Uterus (tissue), 2 donors: Measurements from ENCODE around the gene DOK6.

ENCODE experiments used
- CTCF ChIP-seq, 4 experiments: fragments of 200-600 bp in 2 of 4; fragments of 450-650 bp in 2 of 4; sonication (generic) in 2 of 4; IDR thresholded peaks; one replicate each; pipeline ENCODE4 v1.5.1; 2016 to 2019; ENCODE audit warnings: antibody characterized with exemption in 4 of 4, mild to moderate bottlenecking in 2 of 4, moderate library complexity in 1 of 4
- POLR2A ChIP-seq, 2 donors: fragments of 450-650 bp; IDR thresholded peaks; one replicate each; pipeline ENCODE4 v1.6.1; 2016; ENCODE audit warnings: antibody characterized with exemption in 2 of 2, mild to moderate bottlenecking in 1 of 2, moderate library complexity in 1 of 2

GRCh38 chr18:69686861-69687260 is 286.2 kb downstream of the DOK6 start:
- TF ChIP-seq CTCF (IDR thresholded peaks at IDR 0.05) (no peak), POLR2A (IDR thresholded peaks at IDR 0.05) (no peak)
